ENCODE measurements around the gene HDGF. TPM values are rescaled to one million over a fixed set of nuclear protein-coding genes. Genes with fewer than 3 reads are reported as not detected.
A peak's percentile ranks its signal among the peaks of the same experiment; 100 is the strongest.

Gene HDGF
- total and polyA plus RNA-seq, 9 of the 15 experiments (the other 6 are each of a cell fraction or from before 2014, with no cell fraction given): 38.8 to 601 (median 400) TPM

DNA sequence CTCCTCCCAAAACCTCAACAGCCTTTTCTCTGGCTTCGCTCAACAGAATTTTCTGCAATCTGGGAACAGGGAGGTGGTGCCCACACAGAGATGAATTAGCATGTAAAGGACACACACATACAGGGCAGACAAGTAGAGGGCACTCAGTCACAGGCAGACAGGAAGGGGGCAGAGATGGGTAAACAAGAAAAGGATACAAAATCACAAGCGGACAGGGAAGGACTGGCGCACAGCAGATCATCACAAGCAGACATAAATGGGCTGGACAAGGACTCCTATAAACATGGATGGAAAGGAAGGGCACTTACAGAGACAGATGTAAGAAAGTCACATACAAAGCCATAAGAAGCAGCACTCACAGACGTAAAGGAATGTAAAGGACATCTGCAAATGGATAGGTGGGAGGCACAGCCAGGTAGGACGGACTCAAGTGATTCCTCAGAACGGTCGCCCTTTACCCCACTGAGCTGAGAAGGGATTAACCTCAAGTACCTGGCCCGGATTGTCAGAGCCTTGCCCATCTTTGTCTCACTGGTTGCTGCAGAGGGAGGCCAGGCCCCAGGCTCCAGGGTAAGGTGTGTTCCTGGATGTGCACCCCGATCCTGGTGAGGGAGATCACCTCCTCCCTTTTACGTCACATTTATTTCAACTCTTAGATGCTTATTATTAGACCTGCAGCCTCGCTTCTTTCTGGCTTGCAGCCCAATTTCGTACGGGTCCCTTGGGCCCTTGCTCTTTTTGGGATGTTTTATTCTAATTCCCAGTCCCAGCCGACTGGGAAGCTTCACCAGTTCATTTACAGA, 15.0 kb upstream of the HDGF start (continued):
- TF ChIP-seq, protein P1, sequence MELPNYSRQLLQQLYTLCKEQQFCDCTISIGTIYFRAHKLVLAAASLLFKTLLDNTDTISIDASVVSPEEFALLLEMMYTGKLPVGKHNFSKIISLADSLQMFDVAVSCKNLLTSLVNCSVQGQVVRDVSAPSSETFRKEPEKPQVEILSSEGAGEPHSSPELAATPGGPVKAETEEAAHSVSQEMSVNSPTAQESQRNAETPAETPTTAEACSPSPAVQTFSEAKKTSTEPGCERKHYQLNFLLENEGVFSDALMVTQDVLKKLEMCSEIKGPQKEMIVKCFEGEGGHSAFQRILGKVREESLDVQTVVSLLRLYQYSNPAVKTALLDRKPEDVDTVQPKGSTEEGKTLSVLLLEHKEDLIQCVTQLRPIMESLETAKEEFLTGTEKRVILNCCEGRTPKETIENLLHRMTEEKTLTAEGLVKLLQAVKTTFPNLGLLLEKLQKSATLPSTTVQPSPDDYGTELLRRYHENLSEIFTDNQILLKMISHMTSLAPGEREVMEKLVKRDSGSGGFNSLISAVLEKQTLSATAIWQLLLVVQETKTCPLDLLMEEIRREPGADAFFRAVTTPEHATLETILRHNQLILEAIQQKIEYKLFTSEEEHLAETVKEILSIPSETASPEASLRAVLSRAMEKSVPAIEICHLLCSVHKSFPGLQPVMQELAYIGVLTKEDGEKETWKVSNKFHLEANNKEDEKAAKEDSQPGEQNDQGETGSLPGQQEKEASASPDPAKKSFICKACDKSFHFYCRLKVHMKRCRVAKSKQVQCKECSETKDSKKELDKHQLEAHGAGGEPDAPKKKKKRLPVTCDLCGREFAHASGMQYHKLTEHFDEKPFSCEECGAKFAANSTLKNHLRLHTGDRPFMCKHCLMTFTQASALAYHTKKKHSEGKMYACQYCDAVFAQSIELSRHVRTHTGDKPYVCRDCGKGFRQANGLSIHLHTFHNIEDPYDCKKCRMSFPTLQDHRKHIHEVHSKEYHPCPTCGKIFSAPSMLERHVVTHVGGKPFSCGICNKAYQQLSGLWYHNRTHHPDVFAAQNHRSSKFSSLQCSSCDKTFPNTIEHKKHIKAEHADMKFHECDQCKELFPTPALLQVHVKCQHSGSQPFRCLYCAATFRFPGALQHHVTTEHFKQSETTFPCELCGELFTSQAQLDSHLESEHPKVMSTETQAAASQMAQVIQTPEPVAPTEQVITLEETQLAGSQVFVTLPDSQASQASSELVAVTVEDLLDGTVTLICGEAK (IDR thresholded peaks at IDR 0.05): peak; percentile 20; the same call in 1 of the 2 replicates
- TF ChIP-seq, protein P1 (CRISPR knock-in tag; IDR thresholded peaks at IDR 0.05): no peak
- TF ChIP-seq HDGF (IDR thresholded peaks at IDR 0.05): peak; percentile 88
- no peak; the same call in 1 of the 2 replicates for TF ChIP-seq DPF2 (IDR thresholded peaks at IDR 0.05)
- TF ChIP-seq, protein P2, sequence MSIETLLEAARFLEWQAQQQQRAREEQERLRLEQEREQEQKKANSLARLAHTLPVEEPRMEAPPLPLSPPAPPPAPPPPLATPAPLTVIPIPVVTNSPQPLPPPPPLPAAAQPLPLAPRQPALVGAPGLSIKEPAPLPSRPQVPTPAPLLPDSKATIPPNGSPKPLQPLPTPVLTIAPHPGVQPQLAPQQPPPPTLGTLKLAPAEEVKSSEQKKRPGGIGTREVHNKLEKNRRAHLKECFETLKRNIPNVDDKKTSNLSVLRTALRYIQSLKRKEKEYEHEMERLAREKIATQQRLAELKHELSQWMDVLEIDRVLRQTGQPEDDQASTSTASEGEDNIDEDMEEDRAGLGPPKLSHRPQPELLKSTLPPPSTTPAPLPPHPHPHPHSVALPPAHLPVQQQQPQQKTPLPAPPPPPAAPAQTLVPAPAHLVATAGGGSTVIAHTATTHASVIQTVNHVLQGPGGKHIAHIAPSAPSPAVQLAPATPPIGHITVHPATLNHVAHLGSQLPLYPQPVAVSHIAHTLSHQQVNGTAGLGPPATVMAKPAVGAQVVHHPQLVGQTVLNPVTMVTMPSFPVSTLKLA (conservative IDR thresholded peaks at IDR 0.05): no peak
- TF ChIP-seq TOE1 (IDR thresholded peaks at IDR 0.05; ENCODE audit: borderline replicate concordance): 0 out of 2 replicates have a peak, but pooled peaks have one; percentile 24
- no peak for TF ChIP-seq TOE1 (CRISPR knock-in tag; IDR thresholded peaks at IDR 0.05; ENCODE audit: borderline replicate concordance, low read depth)
- no peak for TF ChIP-seq SIX5 (IDR thresholded peaks at IDR 0.05; ENCODE audit: borderline replicate concordance in 1 of 2, insufficient read depth in 1 of 2, low read depth in 1 of 2, low read length in 2 of 2)
- TF ChIP-seq CREBBP (IDR thresholded peaks at IDR 0.05; ENCODE audit: low read depth, low read length): no peak
- TF ChIP-seq ZNF444 (CRISPR knock-in tag; IDR thresholded peaks at IDR 0.05): no peak
- no peak for TF ChIP-seq CEBPB (tag; IDR thresholded peaks at IDR 0.05)
- TF ChIP-seq, protein P3, sequence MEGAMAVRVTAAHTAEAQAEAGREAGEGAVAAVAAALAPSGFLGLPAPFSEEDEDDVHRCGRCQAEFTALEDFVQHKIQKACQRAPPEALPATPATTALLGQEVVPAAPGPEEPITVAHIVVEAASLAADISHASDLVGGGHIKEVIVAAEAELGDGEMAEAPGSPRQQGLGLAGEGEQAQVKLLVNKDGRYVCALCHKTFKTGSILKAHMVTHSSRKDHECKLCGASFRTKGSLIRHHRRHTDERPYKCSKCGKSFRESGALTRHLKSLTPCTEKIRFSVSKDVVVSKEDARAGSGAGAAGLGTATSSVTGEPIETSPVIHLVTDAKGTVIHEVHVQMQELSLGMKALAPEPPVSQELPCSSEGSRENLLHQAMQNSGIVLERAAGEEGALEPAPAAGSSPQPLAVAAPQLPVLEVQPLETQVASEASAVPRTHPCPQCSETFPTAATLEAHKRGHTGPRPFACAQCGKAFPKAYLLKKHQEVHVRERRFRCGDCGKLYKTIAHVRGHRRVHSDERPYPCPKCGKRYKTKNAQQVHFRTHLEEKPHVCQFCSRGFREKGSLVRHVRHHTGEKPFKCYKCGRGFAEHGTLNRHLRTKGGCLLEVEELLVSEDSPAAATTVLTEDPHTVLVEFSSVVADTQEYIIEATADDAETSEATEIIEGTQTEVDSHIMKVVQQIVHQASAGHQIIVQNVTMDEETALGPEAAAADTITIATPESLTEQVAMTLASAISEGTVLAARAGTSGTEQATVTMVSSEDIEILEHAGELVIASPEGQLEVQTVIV (CRISPR knock-in tag; IDR thresholded peaks at IDR 0.05; ENCODE audit: borderline replicate concordance): no peak
- TF ChIP-seq NFXL1 (CRISPR knock-in tag; IDR thresholded peaks at IDR 0.05): no peak
- no peak for TF ChIP-seq HDAC6 (IDR thresholded peaks at IDR 0.05; ENCODE audit: low read depth, low read length)
- no peak for TF ChIP-seq KDM2B (CRISPR knock-in tag; IDR thresholded peaks at IDR 0.05)

Measured in K562 (cell line).